Measurements from ENCODE around the gene PLEKHA6. TPM values are rescaled to one million over a fixed set of nuclear protein-coding genes. Genes with fewer than 3 reads are reported as not detected.

Gene PLEKHA6
- total and polyA plus RNA-seq, 2 of the 8 experiments (the other 6 are each of a cell fraction or from before 2014, with no cell fraction given) = 4.8 to 20.2 TPM

GRCh38 chr1:204241914-204242313 is 117.8 kb downstream of the PLEKHA6 start:
- no peak for FAIRE-seq
- Histone ChIP-seq H3K36me3 (ENCODE audit: control insufficient read depth in 2 of 4, insufficient read depth in 4 of 4, low read length in 3 of 4) (0 out of 8 replicates have a peak, but pooled peaks cover 0 to 4% (median 0%) of the 10 kb centered on the region in 4 experiments), H2BK5ac (ENCODE audit: low read depth, low read length) (no peak overlapping the region), H4K5ac (ENCODE audit: insufficient read length, low read depth, low read length) (no peak overlapping the region), H4K91ac (replicated peaks; ENCODE audit: insufficient read length, low read length) (no peak overlapping the region), H2BK20ac (ENCODE audit: low read length) (no peak overlapping the region), H3K14ac (ENCODE audit: insufficient read length) (no peak overlapping the region), H3K79me2 (ENCODE audit: control insufficient read depth in 1 of 2, insufficient read depth in 2 of 2, low read length in 2 of 2) (no peaks in the 10 kb centered on the region), H4K20me1 (replicated peaks in 1 of 2; ENCODE audit: control insufficient read depth in 1 of 2, insufficient read depth in 2 of 2, low read length in 2 of 2) (no peaks in the 10 kb centered on the region), H3K23me2 (ENCODE audit: low read depth, low read length) (no peaks in the 10 kb centered on the region), H2AFZ (ENCODE audit: low read length) (no peak overlapping the region), H3K4me1 (replicated peaks in 1 of 4; ENCODE audit: control insufficient read depth in 3 of 4, insufficient read depth in 4 of 4, low read length in 3 of 4) (no peaks in the 10 kb centered on the region), H3K56ac (replicated peaks; ENCODE audit: insufficient read length, low read depth, low read length) (no peak overlapping the region), H4K8ac (ENCODE audit: extremely low read depth, insufficient read depth, low read length) (no peak overlapping the region), H2BK120ac (replicated peaks; ENCODE audit: low read depth, low read length) (no peak overlapping the region), H3K23ac (ENCODE audit: insufficient read length) (no peak overlapping the region), H3K4me2 (ENCODE audit: insufficient read depth in 1 of 2, low read depth in 2 of 2, low read length in 2 of 2) (no peak overlapping the region), H3K4me3 (ENCODE audit: extremely low read depth in 1 of 4, insufficient read depth in 2 of 4, low read depth in 3 of 4, low read length in 4 of 4) (no peak overlapping the region), H3K27ac (ENCODE audit: low read depth, low read length) (no peak overlapping the region), H3K9ac (replicated peaks in 1 of 4; ENCODE audit: extremely low read depth in 1 of 4, low read depth in 3 of 4, low read length in 3 of 4) (no peak overlapping the region), H2AK5ac (ENCODE audit: low read depth, low read length) (no peak overlapping the region), H2BK15ac (ENCODE audit: low read length) (no peak overlapping the region), H2BK12ac (ENCODE audit: low read depth, low read length) (no peak overlapping the region), H3K79me1 (ENCODE audit: low read depth, low read length) (no peaks in the 10 kb centered on the region), H3K27me3 (replicated peaks in 1 of 4; ENCODE audit: control insufficient read depth in 3 of 4, extremely low read depth in 1 of 4, insufficient read depth in 3 of 4, low read length in 3 of 4) (no peaks in the 10 kb centered on the region), H3K18ac (ENCODE audit: extremely low read depth, low read length) (no peak overlapping the region), H3K9me3 (ENCODE audit: insufficient read depth in 2 of 2, low read depth in 1 of 2, low read length in 1 of 2) (no peaks in the 10 kb centered on the region), H3K4ac (replicated peaks; ENCODE audit: insufficient read length, low read depth, low read length) (no peak overlapping the region)
- TF ChIP-seq POLR2A (IDR thresholded peaks at IDR 0.05; ENCODE audit: control extremely low read depth in 1 of 2, low read depth in 2 of 2, low read length in 2 of 2) (no peak), BCL11A (IDR thresholded peaks at IDR 0.05; ENCODE audit: low read depth in 2 of 2, low read length in 2 of 2) (no peak), CHD2 (IDR thresholded peaks at IDR 0.05; ENCODE audit: low read length) (no peak), POLR2AphosphoS5 (IDR thresholded peaks at IDR 0.05; ENCODE audit: low read depth, low read length) (no peak), SAP30 (IDR thresholded peaks at IDR 0.05; ENCODE audit: insufficient read depth, insufficient replicate concordance, low read length) (no peak), KDM4A (IDR thresholded peaks at IDR 0.05; ENCODE audit: low read depth, low read length, severe bottlenecking) (no peak)
- TF ChIP-seq, protein P1, sequence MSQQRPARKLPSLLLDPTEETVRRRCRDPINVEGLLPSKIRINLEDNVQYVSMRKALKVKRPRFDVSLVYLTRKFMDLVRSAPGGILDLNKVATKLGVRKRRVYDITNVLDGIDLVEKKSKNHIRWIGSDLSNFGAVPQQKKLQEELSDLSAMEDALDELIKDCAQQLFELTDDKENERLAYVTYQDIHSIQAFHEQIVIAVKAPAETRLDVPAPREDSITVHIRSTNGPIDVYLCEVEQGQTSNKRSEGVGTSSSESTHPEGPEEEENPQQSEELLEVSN (IDR thresholded peaks at IDR 0.05) = no peak
- whole genome bisulfite sequencing, 2 experiments (ENCODE audit: extremely low coverage in 1 of 2, insufficient coverage in 1 of 2, insufficient read length in 1 of 2, insufficient replicate concordance in 2 of 2, low coverage in 1 of 2, low lambda C conversion rate in 2 of 2, missing lambda C conversion rate in 1 of 2) = 92% methylated on average over 5 of the region's 5 CpGs; no CpG with 5 or more reads in 1 of the 2 experiments
- no peak for DNase-seq (ENCODE audit: low read depth in 1 of 2, low spot score in 2 of 2)
- POLR2A ChIA-PET (ENCODE audit: partially characterized antibody) = interaction anchor here (1.2 kb wide), 1 partner anchor 12 kb away, joined by 3 read pairs; no protein-coding TSS in a partner anchor
- CTCF ChIA-PET (ENCODE audit: partially characterized antibody) = interaction anchor here (0.6 to 5.3 kb wide), 6 partner anchors 12 to 157 kb away, joined by 3 to 43 read pairs (median 4); partner anchors contain the start of gene PLEKHA6
